Measurements from ENCODE around the gene ZCCHC8.

Gene ZCCHC8

GRCh38 chr12:122427403-122427802, 73.3 kb downstream of the ZCCHC8 start:
- DNase-seq (ENCODE audit: low read depth): no peak

- no peak for DNase-seq (ENCODE audit: low read depth)
These were observed 77.2 kb downstream of the ZCCHC8 start for GRCh38 chr12:122423258-122424165.

GRCh38 chr12:122422730-122423257, 77.9 kb downstream of the ZCCHC8 start:
- peak; percentile 13 for DNase-seq (ENCODE audit: low read depth)

- peak; percentile 38 for DNase-seq (ENCODE audit: low read depth)
These were observed 78.7 kb downstream of the ZCCHC8 start, which contains the start of gene CLIP1 for GRCh38 chr12:122421821-122422729. Gene CLIP1 (minus strand): TSS chr12:122422669. CDS start chr12:122380452, 42,217 bp downstream.
